Measurements from ENCODE around the gene NHSL2.

Gene NHSL2

DNA sequence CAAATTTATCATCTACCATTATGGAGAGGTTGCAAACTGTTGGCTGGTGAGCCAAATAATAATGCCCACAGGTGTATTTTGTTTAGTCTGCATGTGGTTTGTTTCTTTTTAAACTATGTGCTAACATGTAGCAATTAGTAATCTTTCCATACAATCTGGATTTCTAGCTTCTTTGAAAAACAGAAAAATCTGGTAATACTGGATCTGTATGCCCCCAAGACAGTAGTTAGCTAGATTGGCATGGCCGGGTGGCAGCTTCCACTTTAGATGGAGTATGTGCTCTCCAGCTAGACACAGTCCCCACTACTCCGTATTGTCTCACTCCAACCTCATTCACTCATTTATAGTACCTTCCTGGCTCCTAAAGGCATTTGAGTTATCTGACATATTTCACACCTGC, 91.3 kb downstream of the NHSL2 start:
- H3K4me3 ChIP-seq (replicated peaks; ENCODE audit: low read depth, low read length): no peak overlapping the region
- DNase-seq (ENCODE audit: low read depth): no peak
- TF ChIP-seq, protein P1, sequence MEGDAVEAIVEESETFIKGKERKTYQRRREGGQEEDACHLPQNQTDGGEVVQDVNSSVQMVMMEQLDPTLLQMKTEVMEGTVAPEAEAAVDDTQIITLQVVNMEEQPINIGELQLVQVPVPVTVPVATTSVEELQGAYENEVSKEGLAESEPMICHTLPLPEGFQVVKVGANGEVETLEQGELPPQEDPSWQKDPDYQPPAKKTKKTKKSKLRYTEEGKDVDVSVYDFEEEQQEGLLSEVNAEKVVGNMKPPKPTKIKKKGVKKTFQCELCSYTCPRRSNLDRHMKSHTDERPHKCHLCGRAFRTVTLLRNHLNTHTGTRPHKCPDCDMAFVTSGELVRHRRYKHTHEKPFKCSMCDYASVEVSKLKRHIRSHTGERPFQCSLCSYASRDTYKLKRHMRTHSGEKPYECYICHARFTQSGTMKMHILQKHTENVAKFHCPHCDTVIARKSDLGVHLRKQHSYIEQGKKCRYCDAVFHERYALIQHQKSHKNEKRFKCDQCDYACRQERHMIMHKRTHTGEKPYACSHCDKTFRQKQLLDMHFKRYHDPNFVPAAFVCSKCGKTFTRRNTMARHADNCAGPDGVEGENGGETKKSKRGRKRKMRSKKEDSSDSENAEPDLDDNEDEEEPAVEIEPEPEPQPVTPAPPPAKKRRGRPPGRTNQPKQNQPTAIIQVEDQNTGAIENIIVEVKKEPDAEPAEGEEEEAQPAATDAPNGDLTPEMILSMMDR (IDR thresholded peaks at IDR 0.05; ENCODE audit: low read length, missing control alignments): no peak

DNA sequence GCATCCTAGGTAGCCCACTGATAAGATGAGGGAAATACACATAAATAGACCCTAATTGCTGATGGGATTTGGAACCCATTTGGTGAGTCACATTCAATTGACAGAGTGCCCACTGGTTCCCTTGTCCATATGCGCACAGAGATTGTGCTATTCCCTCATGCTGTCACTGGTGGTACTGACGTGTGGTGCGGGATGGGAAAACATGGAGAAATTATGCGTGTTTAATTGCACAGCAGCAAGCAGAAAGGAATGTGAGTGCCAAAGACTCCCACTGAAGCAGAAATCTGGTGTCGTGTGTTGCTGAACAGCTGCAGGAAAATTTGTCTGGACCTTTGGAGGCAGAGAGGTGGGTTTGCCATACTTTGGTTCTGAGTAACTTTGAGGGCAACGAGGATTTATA, 92.2 kb downstream of the NHSL2 start:
- H3K4me3 ChIP-seq (replicated peaks; ENCODE audit: low read depth, low read length): no peak overlapping the region
- TF ChIP-seq, protein P1 (IDR thresholded peaks at IDR 0.05; ENCODE audit: low read length, missing control alignments): no peak
- DNase-seq (ENCODE audit: low read depth): no peak

DNA sequence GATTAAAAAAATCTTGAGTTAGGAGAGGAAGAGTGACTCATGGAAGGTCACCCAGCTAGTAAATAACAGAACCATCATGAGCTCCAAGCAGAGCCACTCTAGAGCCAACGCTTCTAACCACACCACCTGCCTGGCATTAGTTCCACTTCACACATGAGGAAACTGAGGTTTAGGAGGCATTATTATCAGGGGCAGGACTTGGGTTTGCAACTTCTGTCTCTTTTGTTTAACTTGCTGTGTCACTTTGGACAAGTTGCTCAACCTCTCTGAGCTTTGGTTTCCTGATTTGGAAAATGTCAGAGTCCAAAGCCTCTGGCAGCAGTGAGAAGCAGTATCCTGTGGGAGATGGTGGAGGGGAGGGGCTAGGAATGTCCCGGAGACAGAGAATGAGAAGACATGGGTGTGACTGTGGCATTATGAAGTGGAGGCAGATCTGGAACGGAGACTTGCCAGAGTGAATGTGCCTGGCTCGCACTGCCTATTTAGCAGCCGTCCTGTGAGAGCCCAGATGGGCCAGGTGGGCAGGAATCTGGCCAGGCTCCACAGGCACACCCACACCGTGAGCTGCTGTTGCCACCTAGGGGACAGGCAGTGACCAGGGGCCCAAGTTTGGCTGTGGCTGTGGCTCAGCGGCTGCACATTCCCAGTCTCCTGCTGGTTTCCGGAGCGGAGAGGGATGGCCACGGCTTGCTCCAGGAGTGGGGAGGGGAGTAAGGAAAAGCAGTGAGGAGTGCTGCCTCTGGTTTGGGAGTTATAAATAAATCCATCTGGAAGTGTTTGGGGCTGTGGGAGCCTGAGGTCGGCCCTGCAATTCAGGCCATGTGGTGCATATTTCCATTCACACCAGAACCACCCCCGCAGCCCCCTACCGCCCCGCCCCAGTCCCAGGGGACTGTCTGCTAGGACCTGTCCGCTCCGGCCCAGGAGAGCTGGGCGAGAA, 93.4 kb downstream of the NHSL2 start:
- peak; percentile 23 for DNase-seq (ENCODE audit: low read depth)
- no peak overlapping the region for H3K4me3 ChIP-seq (replicated peaks; ENCODE audit: low read depth, low read length)
- TF ChIP-seq, protein P1 (IDR thresholded peaks at IDR 0.05; ENCODE audit: low read length, missing control alignments): no peak

DNA sequence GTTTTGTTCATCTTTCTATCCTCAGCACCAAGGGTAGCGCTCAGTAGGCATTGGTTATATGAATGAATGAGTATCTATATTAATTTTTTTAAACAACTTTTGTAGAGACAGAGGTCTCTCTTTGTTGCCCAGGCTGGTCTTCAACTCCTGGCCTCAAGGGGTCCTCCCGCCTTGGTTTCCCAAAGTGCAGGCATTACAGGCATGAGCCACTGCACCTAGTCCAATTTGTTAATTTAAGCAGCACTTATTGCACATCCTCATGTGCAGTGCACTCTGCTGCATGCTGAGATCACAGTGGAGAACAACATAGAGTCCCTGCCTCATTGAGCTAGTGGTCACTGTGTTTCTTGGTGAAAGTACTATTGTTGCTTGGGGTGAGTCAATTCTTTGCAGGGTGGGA, 94.4 kb downstream of the NHSL2 start:
- DNase-seq (ENCODE audit: low read depth): no peak
- TF ChIP-seq, protein P1 (IDR thresholded peaks at IDR 0.05; ENCODE audit: low read length, missing control alignments): no peak
- no peak overlapping the region for H3K4me3 ChIP-seq (replicated peaks; ENCODE audit: low read depth, low read length)

DNA sequence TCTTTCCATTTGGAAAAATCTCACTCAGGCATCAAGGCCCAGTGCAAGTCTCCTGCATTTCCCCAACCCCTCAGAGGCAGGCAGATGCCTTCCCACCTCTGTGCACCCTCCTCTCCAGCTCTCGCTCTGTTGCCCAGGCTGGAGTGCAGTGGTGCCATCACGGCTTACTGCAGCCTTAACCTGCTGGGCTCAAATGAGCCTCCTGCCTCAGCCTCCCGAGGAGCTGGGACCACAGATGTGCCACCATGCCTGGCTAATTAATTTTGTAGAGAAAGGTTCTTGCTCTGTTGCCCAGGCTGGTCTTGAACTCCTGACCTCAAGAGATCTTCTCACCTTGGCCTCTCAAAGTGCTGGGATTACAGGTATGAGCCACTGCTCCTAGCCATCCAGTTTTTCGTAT, 95.8 kb downstream of the NHSL2 start:
- no peak for DNase-seq (ENCODE audit: low read depth)
- H3K4me3 ChIP-seq (replicated peaks; ENCODE audit: low read depth, low read length): no peak overlapping the region
- TF ChIP-seq, protein P1 (IDR thresholded peaks at IDR 0.05; ENCODE audit: low read length, missing control alignments): no peak

DNA sequence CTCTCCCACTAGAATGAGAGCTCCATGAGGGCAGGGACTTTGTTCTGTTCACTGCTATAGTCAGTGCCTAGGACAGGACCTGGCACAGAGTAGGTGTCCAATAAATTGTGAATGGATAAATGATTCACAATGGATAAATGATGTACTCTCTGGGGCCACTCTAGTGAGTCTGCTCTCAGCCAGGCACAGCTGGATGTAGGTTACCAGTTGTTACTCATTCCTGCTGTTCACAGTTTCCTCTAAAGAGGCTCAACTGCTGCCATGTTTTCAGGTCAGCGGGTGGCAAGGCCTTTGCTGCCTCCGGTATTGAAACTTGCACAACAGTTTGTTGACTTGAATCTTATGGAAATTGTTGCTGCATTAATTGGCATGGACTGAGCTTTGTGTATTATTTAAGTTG, 99.1 kb downstream of the NHSL2 start:
- TF ChIP-seq, protein P1 (IDR thresholded peaks at IDR 0.05; ENCODE audit: low read length, missing control alignments): no peak
- H3K4me3 ChIP-seq (replicated peaks; ENCODE audit: low read depth, low read length): no peak overlapping the region
- DNase-seq (ENCODE audit: low read depth): no peak

DNA sequence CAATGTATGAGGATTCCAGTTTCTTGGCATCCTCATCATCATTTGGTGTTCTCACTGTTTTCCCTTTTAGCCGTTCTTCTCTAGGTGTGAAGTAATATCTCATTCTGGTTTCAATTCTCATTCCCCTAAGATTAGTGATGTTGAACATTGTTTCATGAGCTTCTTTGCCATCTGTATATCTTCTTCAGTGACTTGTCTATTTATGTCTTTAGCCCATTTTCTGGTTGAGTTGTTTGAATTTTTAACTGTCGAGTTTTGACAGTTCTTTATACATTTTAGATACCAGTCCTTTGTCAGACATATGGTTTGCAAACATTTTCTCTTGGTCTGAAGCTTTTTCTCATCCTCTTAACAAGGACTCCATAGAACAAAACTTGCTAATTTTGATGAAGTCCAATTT, 101.1 kb downstream of the NHSL2 start:
- no peak overlapping the region for H3K4me3 ChIP-seq (replicated peaks; ENCODE audit: low read depth, low read length)
- TF ChIP-seq, protein P1 (IDR thresholded peaks at IDR 0.05; ENCODE audit: low read length, missing control alignments): no peak
- no peak for DNase-seq (ENCODE audit: low read depth)

Measured in fibroblast of pulmonary artery (primary cell).